Panc1 (cell line): ENCODE results near the gene ZBTB4. TPM values are rescaled to one million over a fixed set of nuclear protein-coding genes. Genes with fewer than 3 reads are reported as not detected.

ENCODE experiments used
- ATAC-seq: fragments of 200-7000 bp; cut with Tn5 transposase; 2 replicates; pipeline ENCODE4 v1.9.1; 2020; ENCODE audit warnings: mild to moderate bottlenecking, moderate library complexity
- BruUV-seq: library from RNA; stranded (reverse); fragments of 400-500 nt; replicated peaks from 2 replicates; lab custom pipeline; 2021; lab: Mats Ljungman, UMichigan
- CTCF ChIA-PET: fragments of 300-600 bp; sonication (Branson Sonifier 250); formaldehyde crosslinking; loops from one replicate; lab custom pipeline; 2022; ENCODE audit warnings: antibody characterized with exemption; lab: Charles Lee
- POLR2A ChIA-PET: fragments of 300-600 bp; sonication (Branson Sonifier 250); formaldehyde crosslinking; loops from one replicate; lab custom pipeline; 2022; ENCODE audit warnings: antibody characterized with exemption; lab: Charles Lee
- DNase-seq: peaks from one replicate; pipeline ENCODE4 v3.0.0-alpha.2; 2010; ENCODE audit warnings: low read depth, low spot score
- H3K27ac ChIP-seq: 2 replicates; pipeline ENCODE4 v1.5.1; 2011; ENCODE audit warnings: mild to moderate bottlenecking, low read length, inconsistent platforms
- H3K27me3 ChIP-seq: fragments of 200-500 bp; sonication (Bioruptor generic); 2 replicates; pipeline ENCODE4 v1.6.0; 2014; ENCODE audit warnings: low read length, inconsistent platforms; ENCODE audit not compliant: control insufficient read depth, insufficient read depth
- H3K36me3 ChIP-seq: fragments of 200-500 bp; sonication (Bioruptor generic); 2 replicates; pipeline ENCODE4 v1.5.1; 2014; ENCODE audit warnings: inconsistent platforms, mild to moderate bottlenecking, low read length, moderate library complexity; ENCODE audit not compliant: control insufficient read depth, insufficient read depth
- H3K4me1 ChIP-seq: 2 replicates; pipeline ENCODE4 v1.5.1; 2011; ENCODE audit warnings: inconsistent platforms, mild to moderate bottlenecking, low read length, moderate library complexity; ENCODE audit not compliant: control insufficient read depth, insufficient read depth
- H3K4me3 ChIP-seq, 2 experiments: 2 replicates each; pipeline ENCODE4 v1.5.1; 2011 to 2012; ENCODE audit warnings: low read depth in 2 of 2, low read length in 2 of 2, mild to moderate bottlenecking in 2 of 2, inconsistent platforms in 1 of 2, moderate library complexity in 1 of 2
- H3K9me3 ChIP-seq: fragments of 200-500 bp; sonication (Bioruptor generic); 2 replicates; pipeline ENCODE4 v1.5.1; 2014; ENCODE audit warnings: low read depth, mild to moderate bottlenecking, inconsistent platforms, low read length, moderate library complexity; ENCODE audit not compliant: control insufficient read depth, insufficient read depth
- POLR2AphosphoS5 ChIP-seq: IDR thresholded peaks from 2 replicates; pipeline ENCODE4 v1.6.1; 2012; ENCODE audit warnings: mild to moderate bottlenecking, low read depth, low read length, moderate library complexity
- SIN3A ChIP-seq: IDR thresholded peaks from 2 replicates; pipeline ENCODE4 v1.6.1; 2012; ENCODE audit warnings: low read depth, mild to moderate bottlenecking, low read length, moderate library complexity, borderline replicate concordance; ENCODE audit not compliant: insufficient read depth
- TCF7L2 ChIP-seq: IDR thresholded peaks from 2 replicates; pipeline ENCODE4 v1.6.1; 2011; ENCODE audit warnings: mild to moderate bottlenecking, low read depth, low read length, inconsistent platforms
- in situ Hi-C: cut with HindIII; loops from 2 replicates; pipeline ENCODE4 v1.10.0; 2016; ENCODE audit warnings: low sequenced_read_pairs, low pct_unique_long_range_greater_than_20kb
- intact Hi-C: fragments of 100-400 bp; cut with micrococcal nuclease; formaldehyde crosslinking; loops from one replicate; pipeline ENCODE4 v1.10.0; 2022; ENCODE audit not compliant: unreplicated experiment
- total RNA-seq: library from RNA; stranded (reverse); gene quantifications from one replicate; pipeline ENCODE4 v1.2.1, GENCODE V29; 2021; ENCODE audit not compliant: unreplicated experiment
- TF ChIP-seq, protein P1 (sequence below), 2 experiments: IDR thresholded peaks; 2 replicates each; pipeline ENCODE4 v1.6.1; 2011 to 2012; ENCODE audit warnings: low read depth in 2 of 2, control low read depth in 1 of 2, low read length in 1 of 2, mild to moderate bottlenecking in 1 of 2, moderate library complexity in 1 of 2; ENCODE audit not compliant: insufficient read depth in 1 of 2
- TF ChIP-seq, protein P2 (sequence below): fragments of 450-650 bp; IDR thresholded peaks from 2 replicates; pipeline ENCODE4 v1.5.1; 2017; ENCODE audit warnings: mild to moderate bottlenecking

ZBTB4 gene
- total RNA-seq, 1 experiment from 2014 or later, result 24.9 TPM

DNA sequence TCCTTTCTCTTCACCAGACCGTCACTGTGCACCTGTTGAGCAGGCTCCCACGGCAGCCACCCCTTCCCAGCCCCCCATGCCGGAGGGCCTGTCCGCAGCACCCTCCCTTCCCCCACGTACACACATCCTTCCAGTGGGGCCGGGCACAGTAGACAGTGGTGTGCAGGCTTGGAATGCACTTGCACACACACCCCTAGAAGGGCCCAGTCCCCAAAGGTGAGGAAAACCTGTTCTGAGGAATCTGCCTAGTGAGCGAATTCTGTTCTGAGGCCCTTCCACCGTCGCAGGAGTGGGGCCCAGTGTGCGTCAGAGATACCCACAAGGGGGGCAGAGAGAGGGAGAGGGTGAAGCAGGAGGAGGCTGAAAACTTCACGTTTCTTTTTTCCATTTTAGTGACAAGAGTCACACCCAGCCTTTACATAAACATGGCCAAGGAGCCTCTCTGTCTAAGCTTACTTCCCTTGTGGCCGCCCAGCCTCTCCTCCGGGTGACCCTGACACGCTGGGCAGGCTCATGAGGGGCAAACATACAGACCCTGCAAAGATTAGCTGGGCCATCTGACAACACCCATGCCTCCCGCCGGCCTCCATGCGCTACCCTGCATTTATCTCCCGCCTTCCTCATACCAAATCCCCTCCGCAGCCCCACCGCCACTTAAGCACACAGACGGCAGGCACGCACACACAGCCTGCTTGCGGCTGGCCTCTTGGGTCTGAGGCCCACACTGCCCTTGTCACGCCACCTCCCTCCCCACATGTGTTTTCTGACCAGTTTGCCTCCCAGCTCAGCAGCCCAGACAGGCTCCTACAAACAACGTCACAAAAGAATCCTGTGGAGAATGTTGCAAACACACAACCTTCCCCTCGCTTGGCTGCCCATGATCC lies 1.8 kb downstream of the ZBTB4 start:
- in situ Hi-C loops, result no loop called here
- peaks cover 26% of the 10 kb centered on the region for H3K4me1 ChIP-seq
- intact Hi-C loops, result no loop called here
- H3K36me3 ChIP-seq, result no peaks in the 10 kb centered on the region
- BruUV-seq, result no TSS peak
- ATAC-seq, result peak; percentile 36
- ChIA-PET POLR2A (no interaction called here), CTCF (no interaction called here)
- no peaks in the 10 kb centered on the region for H3K9me3 ChIP-seq
- DNase-seq, result no peak
- peak overlapping the region; percentile 61 to 66 for H3K4me3 ChIP-seq
- H3K27ac ChIP-seq, result peak overlapping the region; percentile 61; the same call in 1 of the 2 replicates
- TF ChIP-seq SIN3A (no peak), POLR2AphosphoS5 (no peak), TCF7L2 (no peak)
- TF ChIP-seq, protein P1, sequence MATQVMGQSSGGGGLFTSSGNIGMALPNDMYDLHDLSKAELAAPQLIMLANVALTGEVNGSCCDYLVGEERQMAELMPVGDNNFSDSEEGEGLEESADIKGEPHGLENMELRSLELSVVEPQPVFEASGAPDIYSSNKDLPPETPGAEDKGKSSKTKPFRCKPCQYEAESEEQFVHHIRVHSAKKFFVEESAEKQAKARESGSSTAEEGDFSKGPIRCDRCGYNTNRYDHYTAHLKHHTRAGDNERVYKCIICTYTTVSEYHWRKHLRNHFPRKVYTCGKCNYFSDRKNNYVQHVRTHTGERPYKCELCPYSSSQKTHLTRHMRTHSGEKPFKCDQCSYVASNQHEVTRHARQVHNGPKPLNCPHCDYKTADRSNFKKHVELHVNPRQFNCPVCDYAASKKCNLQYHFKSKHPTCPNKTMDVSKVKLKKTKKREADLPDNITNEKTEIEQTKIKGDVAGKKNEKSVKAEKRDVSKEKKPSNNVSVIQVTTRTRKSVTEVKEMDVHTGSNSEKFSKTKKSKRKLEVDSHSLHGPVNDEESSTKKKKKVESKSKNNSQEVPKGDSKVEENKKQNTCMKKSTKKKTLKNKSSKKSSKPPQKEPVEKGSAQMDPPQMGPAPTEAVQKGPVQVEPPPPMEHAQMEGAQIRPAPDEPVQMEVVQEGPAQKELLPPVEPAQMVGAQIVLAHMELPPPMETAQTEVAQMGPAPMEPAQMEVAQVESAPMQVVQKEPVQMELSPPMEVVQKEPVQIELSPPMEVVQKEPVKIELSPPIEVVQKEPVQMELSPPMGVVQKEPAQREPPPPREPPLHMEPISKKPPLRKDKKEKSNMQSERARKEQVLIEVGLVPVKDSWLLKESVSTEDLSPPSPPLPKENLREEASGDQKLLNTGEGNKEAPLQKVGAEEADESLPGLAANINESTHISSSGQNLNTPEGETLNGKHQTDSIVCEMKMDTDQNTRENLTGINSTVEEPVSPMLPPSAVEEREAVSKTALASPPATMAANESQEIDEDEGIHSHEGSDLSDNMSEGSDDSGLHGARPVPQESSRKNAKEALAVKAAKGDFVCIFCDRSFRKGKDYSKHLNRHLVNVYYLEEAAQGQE (IDR thresholded peaks at IDR 0.05; ENCODE audit: insufficient read depth in 1 of 2, low read depth in 2 of 2, low read length in 1 of 2), result no peak
- TF ChIP-seq, protein P2, sequence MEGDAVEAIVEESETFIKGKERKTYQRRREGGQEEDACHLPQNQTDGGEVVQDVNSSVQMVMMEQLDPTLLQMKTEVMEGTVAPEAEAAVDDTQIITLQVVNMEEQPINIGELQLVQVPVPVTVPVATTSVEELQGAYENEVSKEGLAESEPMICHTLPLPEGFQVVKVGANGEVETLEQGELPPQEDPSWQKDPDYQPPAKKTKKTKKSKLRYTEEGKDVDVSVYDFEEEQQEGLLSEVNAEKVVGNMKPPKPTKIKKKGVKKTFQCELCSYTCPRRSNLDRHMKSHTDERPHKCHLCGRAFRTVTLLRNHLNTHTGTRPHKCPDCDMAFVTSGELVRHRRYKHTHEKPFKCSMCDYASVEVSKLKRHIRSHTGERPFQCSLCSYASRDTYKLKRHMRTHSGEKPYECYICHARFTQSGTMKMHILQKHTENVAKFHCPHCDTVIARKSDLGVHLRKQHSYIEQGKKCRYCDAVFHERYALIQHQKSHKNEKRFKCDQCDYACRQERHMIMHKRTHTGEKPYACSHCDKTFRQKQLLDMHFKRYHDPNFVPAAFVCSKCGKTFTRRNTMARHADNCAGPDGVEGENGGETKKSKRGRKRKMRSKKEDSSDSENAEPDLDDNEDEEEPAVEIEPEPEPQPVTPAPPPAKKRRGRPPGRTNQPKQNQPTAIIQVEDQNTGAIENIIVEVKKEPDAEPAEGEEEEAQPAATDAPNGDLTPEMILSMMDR, result no peak
- no peaks in the 10 kb centered on the region for H3K27me3 ChIP-seq

DNA sequence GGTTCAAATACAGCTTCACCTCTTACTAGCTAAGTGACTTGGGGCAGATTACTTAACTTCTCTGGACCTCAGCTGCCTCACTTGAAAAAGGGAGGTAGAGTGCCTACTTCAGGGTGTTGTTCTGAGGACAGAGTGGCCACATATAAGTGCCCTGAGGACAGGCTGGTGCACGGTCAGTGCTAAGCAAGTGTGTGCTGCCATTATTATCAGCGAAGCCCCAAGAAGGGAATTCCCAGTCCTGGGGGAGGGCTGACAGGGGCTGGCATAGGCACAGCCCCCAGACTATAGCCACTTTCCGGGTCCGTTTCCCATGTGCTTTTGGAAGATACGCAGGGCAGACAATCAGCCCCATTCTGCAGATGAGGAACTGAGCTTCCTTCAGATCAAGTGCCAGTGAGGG lies 2.5 kb downstream of the ZBTB4 start:
- no peak overlapping the region for H3K4me3 ChIP-seq

More for the DNA sequence above, 2.5 kb downstream of the ZBTB4 start:
- H3K4me1 ChIP-seq, result peaks cover 26% of the 10 kb centered on the region
- in situ Hi-C loops, result no loop called here
- ATAC-seq, result no peak
- no peaks in the 10 kb centered on the region for H3K27me3 ChIP-seq
- intact Hi-C loops, result no loop called here
- no peak for DNase-seq
- peak overlapping the region; percentile 54; the same call in 1 of the 2 replicates for H3K27ac ChIP-seq
- no peak for TF ChIP-seq POLR2AphosphoS5
- TF ChIP-seq TCF7L2, result no peak
- TF ChIP-seq SIN3A, result no peak
- TF ChIP-seq, protein P2, result no peak
- TF ChIP-seq, protein P1 (IDR thresholded peaks at IDR 0.05; ENCODE audit: insufficient read depth in 1 of 2, low read depth in 2 of 2, low read length in 1 of 2), result no peak
- no TSS peak for BruUV-seq
- ChIA-PET CTCF (no interaction called here), POLR2A (no interaction called here)
- H3K36me3 ChIP-seq, result no peaks in the 10 kb centered on the region
- H3K9me3 ChIP-seq, result no peaks in the 10 kb centered on the region
